NOMO-1 treated with dmso at 0.1 percent for 144 hours (cell line): Measurements from ENCODE around the gene ABCF3.

Experiments used
- DNase-seq: peaks from one replicate; lab custom pipeline; 2025; ENCODE audit not compliant: unreplicated experiment; lab: John Stamatoyannopoulos, UW

Gene ABCF3

DNA sequence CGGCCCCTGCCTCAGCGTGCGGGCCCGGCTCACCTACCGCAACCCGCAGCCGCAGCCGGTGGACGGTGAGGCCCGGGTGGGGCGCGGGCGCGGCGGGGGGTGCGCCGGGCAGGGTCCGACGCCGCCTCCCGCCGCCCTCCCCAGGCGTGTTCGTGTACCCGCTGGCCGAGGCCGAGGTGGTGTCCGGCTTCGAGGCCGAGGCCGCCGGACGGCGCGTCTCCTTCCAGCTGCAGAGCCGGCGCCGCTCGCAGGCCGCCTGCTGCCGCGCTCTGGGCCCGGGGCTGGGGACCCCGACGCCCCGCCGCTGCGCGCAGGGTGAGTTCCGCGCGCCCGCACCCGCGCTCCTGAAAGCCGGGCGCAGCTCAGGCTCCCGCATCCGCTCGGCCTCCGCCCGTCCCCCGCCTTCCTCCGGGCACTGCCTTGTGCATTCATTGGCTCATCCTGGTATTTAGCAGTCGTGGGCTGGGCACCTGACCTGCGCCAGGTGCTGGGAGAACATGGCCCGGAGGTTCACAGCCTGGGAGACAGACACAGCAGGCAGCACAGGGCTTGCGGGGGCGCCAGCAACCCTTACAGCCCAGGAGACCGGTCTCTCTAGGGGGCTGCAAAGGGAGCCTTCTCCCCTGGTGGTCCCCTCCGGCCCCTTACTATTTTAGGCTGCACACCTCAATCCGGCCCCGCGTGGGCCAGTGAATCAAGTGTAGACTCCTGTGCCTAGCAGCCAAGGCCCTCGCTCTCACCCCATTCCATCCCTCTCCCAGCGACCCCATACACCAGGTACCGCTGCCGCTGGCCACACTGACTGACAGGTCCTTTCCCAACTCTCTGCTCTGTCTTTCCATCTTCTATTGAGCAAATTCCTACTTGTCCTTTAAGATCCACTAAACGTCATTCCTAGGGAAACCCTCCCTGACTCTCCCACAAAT, 44.9 kb downstream of the ABCF3 start:
- no peak for DNase-seq

GRCh38 chr3:184231671-184232070, 45.7 kb downstream of the ABCF3 start:
- no peak for DNase-seq

DNA sequence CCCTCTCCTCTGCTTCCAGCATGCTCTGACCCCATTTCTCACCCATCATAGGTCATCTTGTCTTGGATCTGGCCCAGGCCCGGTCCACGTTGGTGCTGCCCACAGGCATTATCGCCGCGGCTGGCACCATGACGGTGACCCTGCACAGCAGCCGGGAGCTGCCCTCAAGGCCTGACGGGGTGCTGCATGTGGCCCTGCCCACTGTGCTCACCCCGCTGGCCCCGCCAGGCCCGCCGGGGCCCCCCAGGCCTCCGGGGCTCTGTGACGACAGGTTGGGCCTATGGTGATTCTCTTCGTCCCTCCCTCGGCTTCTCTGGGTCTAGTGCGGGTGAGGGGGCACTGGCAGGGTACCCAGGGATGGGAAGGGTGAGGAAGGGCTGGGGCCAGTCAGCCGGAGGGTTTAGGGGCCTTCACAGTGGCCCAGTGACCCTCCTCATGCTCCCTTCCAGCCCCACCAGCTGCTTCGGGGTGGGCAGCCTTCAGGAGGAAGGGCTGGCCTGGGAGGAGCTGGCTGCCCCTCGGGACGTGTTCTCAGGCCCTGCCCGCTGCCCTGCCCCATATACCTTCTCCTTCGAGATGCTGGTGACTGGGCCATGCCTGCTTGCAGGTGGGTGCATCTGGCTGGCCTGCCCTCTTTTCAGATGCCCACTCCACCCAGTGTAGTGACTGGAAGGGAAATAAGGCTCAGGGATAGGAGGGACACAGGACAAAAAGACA, 47.3 kb downstream of the ABCF3 start:
- DNase-seq, result no peak

DNA sequence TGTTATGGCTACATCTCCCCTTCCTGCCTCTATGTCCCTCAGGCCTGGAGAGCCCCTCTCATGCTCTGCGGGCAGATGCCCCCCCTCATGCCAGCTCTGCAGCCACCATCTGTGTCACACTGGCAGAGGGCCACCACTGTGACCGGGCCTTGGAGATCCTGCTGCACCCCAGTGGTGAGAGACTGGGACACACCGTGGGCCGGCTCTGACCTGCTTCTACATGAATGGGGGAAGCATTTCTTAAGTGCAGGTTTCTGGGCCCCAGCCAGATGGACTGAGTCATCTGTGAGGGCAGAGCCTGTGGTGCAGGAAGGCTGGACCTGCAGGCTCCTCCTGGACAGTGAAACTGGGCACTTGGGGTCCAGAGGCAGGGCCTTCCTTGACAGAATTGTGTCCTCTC, 48.2 kb downstream of the ABCF3 start:
- no peak for DNase-seq

DNA sequence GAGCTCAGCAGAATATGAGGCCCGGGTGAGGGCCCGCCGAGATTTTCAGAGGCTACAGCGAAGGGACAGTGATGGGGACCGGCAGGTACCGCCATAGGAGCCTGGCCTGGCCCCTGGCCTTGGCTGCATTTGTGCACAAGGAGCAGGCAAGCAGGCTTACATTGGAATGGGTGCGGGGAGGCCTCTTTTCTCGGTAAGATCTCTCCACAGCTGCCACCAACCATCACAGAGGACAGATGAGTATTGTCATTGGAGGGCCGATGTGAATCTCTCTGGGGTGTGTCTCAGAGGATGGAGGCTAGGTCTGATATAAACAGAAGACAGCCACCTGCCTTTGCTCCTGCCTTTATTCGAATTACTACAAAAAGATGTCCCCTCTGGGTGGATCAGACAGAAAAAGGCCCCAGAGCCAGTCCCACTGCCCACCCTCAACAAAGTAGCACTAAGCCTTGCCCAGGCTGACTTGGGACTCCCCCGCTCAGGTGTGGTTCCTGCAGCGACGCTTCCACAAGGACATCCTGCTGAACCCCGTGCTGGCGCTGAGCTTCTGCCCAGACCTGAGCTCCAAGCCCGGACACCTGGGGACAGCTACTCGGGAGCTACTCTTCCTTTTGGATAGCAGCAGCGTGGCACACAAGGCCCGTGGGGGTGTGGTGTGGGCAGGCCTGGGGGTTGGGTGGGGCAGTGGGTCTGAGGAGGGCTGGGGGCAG, 48.8 kb downstream of the ABCF3 start:
- DNase-seq, result no peak

GRCh38 chr3:184235381-184236032, 49.5 kb downstream of the ABCF3 start:
- DNase-seq, result no peak

- DNase-seq, result no peak
Measured at GRCh38 chr3:184236033-184236410, 50.0 kb downstream of the ABCF3 start.

- DNase-seq, result no peak
Measured at GRCh38 chr3:184236636-184237035, 50.6 kb downstream of the ABCF3 start.

GRCh38 chr3:184237211-184237610, 51.2 kb downstream of the ABCF3 start:
- no peak for DNase-seq

DNA sequence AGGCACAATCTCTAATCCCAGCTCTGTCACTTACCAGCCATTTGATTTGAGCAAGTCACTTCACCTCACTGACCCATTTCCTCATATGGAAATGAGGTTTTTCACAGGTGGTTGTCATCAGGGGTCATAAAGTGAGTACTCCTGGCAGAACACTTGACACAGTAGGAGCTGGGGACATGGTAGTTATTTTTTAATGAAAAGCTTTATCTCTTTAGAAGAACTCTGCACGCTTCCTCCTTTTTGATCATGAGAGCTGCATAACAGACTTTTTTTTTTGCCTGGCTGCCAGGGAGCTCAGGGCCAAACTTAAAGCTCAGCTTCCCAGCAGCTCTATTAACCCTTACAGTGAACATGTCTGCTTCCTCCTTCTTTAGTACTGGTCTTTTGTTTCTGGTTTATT, 51.8 kb downstream of the ABCF3 start:
- no peak for DNase-seq

- no peak for DNase-seq
Measured at GRCh38 chr3:184238246-184238818, 52.3 kb downstream of the ABCF3 start.

GRCh38 chr3:184239221-184239620, 53.2 kb downstream of the ABCF3 start:
- no peak for DNase-seq

GRCh38 chr3:184239708-184240107, 53.7 kb downstream of the ABCF3 start:
- no peak for DNase-seq

DNA sequence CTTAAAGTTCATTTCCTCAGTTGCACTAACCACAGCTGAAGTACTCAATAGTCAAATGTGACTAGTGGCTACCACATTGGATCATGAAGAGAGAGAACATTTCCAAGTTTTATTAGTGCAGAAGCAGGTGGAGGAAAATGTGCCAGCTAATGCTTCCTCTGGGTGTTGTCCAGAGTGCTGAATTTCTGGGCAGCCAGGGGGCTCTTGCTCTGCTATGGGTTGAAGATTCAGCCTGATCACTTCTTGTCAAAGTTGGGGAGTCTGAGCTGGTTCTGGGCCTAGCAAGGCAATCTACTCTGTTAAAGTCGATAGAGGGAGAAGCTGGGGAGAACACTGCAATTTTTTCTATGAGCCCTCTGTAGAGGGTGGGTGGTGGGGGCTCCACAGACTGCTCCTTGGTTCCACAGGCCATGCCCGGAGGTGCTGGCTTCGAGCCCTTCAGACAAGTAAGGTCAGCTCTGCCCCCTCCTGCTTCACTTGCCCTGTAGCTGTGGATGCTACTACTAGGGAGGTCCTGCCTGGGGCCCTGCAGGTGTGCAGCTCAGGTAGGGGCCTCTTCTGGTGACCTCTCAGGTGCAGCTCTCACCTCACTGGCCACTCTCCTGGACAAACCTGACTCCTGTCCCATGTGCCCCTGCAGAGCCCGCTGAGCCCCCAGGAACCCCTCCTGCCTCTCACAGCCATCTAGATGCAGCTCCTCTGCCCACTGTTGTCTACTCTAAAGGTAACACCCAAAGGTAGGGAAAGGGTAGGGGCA, 54.6 kb downstream of the ABCF3 start:
- DNase-seq, result no peak

GRCh38 chr3:184241141-184241446, 55.1 kb downstream of the ABCF3 start:
- no peak for DNase-seq

DNA sequence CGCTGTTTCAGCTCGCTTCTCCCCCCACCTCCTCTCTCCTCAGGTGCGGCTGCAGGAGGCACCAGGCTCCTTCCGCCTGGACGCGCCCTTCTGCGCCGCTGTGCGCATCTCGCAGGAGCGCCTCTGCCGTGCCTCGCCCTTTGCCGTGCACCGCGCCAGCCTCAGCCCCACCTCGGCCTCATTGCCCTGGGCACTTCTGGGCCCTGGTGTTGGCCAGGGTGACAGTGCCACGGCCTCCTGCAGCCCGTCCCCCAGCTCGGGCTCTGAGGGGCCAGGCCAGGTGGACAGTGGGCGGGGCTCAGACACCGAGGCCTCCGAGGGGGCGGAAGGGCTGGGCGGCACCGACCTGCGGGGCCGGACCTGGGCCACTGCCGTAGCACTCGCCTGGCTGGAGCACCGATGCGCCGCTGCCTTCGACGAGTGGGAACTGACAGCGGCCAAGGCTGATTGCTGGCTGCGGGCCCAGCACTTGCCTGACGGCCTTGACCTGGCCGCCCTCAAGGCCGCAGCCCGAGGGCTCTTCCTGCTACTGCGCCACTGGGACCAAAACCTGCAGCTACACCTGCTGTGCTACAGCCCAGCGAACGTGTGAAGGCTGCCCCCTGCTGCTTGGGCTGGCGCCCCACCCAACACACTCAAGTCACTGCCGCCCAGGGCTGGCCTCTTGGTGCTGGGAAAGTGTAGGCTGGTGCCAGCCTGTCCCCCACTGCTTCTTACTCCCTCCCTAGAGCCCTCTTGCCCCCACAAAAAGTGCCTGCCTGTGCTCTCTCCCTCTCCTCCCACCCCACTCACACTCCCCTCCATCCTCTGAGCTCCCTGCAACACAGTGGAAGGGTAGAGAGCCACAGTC, 55.7 kb downstream of the ABCF3 start:
- no peak for DNase-seq

GRCh38 chr3:184242297-184242685, 56.3 kb downstream of the ABCF3 start:
- no peak for DNase-seq
